Stimulated activated CD4-positive, alpha-beta T cell treated with anti-CD3 and anti-CD28 coated beads, TNF-alpha, amount 100 ng/mL, for 48 hours (primary cell): ENCODE data around the gene OXNAD1.
A peak's percentile ranks its signal among the peaks of the same experiment; 100 is the strongest.

Experiments used
- DNase-seq, 3 donors: peaks; one replicate each; pipeline ENCODE4 v3.0.0-alpha.2; 2020; ENCODE audit warnings: low read depth in 3 of 3

Gene OXNAD1

GRCh38 chr3:16279010-16279801 is 14.2 kb downstream of the OXNAD1 start:
- no peak for DNase-seq

GRCh38 chr3:16280671-16281070 is 15.7 kb downstream of the OXNAD1 start:
- no peak for DNase-seq

- DNase-seq, result no peak
These were observed 19.6 kb downstream of the OXNAD1 start for GRCh38 chr3:16284633-16285032.

- DNase-seq, result peak; percentile 33 to 64 (median 61)
These were observed 21.1 kb downstream of the OXNAD1 start for GRCh38 chr3:16286161-16286560.

GRCh38 chr3:16286751-16287543 is 21.9 kb downstream of the OXNAD1 start:
- no peak for DNase-seq

- DNase-seq, result no peak
These were observed 23.7 kb downstream of the OXNAD1 start for GRCh38 chr3:16288664-16289063.

GRCh38 chr3:16289144-16289889 is 24.3 kb downstream of the OXNAD1 start:
- DNase-seq, result no peak

- DNase-seq, result no peak
These were observed 25.2 kb downstream of the OXNAD1 start for GRCh38 chr3:16290007-16290826.

GRCh38 chr3:16290827-16291196 is 25.8 kb downstream of the OXNAD1 start:
- no peak for DNase-seq

GRCh38 chr3:16294844-16295243 is 29.8 kb downstream of the OXNAD1 start:
- no peak for DNase-seq

- no peak for DNase-seq
These were observed 30.4 kb downstream of the OXNAD1 start for GRCh38 chr3:16295298-16295890.

- DNase-seq, result no peak
These were observed 33.2 kb downstream of the OXNAD1 start for GRCh38 chr3:16297997-16298885.

- DNase-seq, result no peak
These were observed 33.9 kb downstream of the OXNAD1 start for GRCh38 chr3:16298891-16299290.

GRCh38 chr3:16299746-16300145 is 34.7 kb downstream of the OXNAD1 start:
- DNase-seq, result no peak

GRCh38 chr3:16300307-16300706 is 35.3 kb downstream of the OXNAD1 start:
- no peak for DNase-seq

- no peak for DNase-seq
These were observed 35.9 kb downstream of the OXNAD1 start for GRCh38 chr3:16300881-16301359.

GRCh38 chr3:16301507-16301906 is 36.5 kb downstream of the OXNAD1 start:
- DNase-seq, result no peak

GRCh38 chr3:16302082-16302631 is 37.1 kb downstream of the OXNAD1 start:
- DNase-seq, result no peak

GRCh38 chr3:16303037-16303575 is 38.1 kb downstream of the OXNAD1 start:
- DNase-seq, result no peak
